Endothelial cell of umbilical vein (primary cell): ENCODE results near the gene CD163. TPM values are rescaled to one million over a fixed set of nuclear protein-coding genes. Genes with fewer than 3 reads are reported as not detected.
"Not testable (repeated sequence)": the region's sequence is repeated elsewhere in the genome, so short reads cannot be mapped to it uniquely, and the experiment has no call there.

ENCODE experiments used
- BruUV-seq: library from RNA; stranded (reverse); fragments of 400-500 nt; replicated peaks from 2 replicates; lab custom pipeline; 2021; lab: Mats Ljungman, UMichigan
- CTCF ChIA-PET: fragments of 300-600, 350-600 bp; sonication (Branson Sonifier 250); formaldehyde crosslinking; loops from one replicate; lab custom pipeline; 2021; ENCODE audit warnings: antibody characterized with exemption, inconsistent platforms; lab: Charles Lee
- POLR2A ChIA-PET: fragments of 300-600, 350-600 bp; sonication (Branson Sonifier 250); formaldehyde crosslinking; loops from one replicate; lab custom pipeline; 2021; ENCODE audit warnings: antibody characterized with exemption, inconsistent platforms; lab: Charles Lee
- DNase-seq: peaks from one replicate; pipeline ENCODE4 v3.0.0-alpha.2; 2011; ENCODE audit warnings: low read depth, low spot score
- FAIRE-seq: peaks from 2 replicates; lab custom pipeline; 2011; peaks lifted over from hg19 to GRCh38; lab: Jason Lieb, UNC
- H2AFZ ChIP-seq: 2 replicates; pipeline ENCODE4 v1.6.0; 2012; ENCODE audit warnings: low read depth, low read length, control low read depth, inconsistent platforms
- H3K27ac ChIP-seq: 2 replicates; pipeline ENCODE4 v1.5.1; 2011; ENCODE audit warnings: low read depth, mild to moderate bottlenecking, control low read depth, low read length, moderate library complexity; ENCODE audit not compliant: insufficient read depth
- H3K27me3 ChIP-seq, 2 experiments: 2 replicates each; pipeline versions ENCODE4 v1.6.0 to v1.6.1; 2011; ENCODE audit warnings: low read length in 2 of 2, mixed read lengths in 1 of 2; ENCODE audit not compliant: control insufficient read depth in 2 of 2, insufficient read depth in 2 of 2
- H3K36me3 ChIP-seq, 2 experiments: 2 replicates in 1 of 2; 3 replicates in 1 of 2; pipeline ENCODE4 v1.5.1; 2011; ENCODE audit warnings: low read length in 2 of 2, mild to moderate bottlenecking in 1 of 2, moderate library complexity in 1 of 2; ENCODE audit not compliant: control insufficient read depth in 2 of 2, insufficient read depth in 2 of 2; ENCODE audit errors: extremely low read depth in 1 of 2
- H3K4me1 ChIP-seq: 3 replicates; pipeline ENCODE4 v1.5.1; 2011; ENCODE audit warnings: mild to moderate bottlenecking, low read length; ENCODE audit not compliant: control insufficient read depth, insufficient read depth; ENCODE audit errors: extremely low read depth
- H3K4me2 ChIP-seq: 2 replicates; pipeline ENCODE4 v1.6.1; 2011; ENCODE audit warnings: low read length, control low read depth, mixed read lengths; ENCODE audit not compliant: insufficient read depth
- H3K4me3 ChIP-seq, 3 experiments: fragments of 200-600 bp in 1 of 3; sonication (generic), shearing (Covaris generic) in 1 of 3; replicated peaks in 1 of 3; 2 replicates each; pipeline ENCODE4 v1.5.1; 2011 to 2016; ENCODE audit warnings: control low read depth in 3 of 3, low read length in 3 of 3, mild to moderate bottlenecking in 2 of 3, inconsistent platforms in 1 of 3, low read depth in 1 of 3, moderate library complexity in 1 of 3; ENCODE audit not compliant: insufficient read depth in 1 of 3
- H3K79me2 ChIP-seq: 2 replicates; pipeline ENCODE4 v1.6.0; 2012; ENCODE audit warnings: low read length, inconsistent platforms; ENCODE audit not compliant: control insufficient read depth, insufficient read depth
- H3K9ac ChIP-seq: replicated peaks from 2 replicates; pipeline ENCODE3; 2011; ENCODE audit warnings: low read length, control low read depth; ENCODE audit not compliant: insufficient read depth; ENCODE audit errors: extremely low read depth
- H3K9me1 ChIP-seq: replicated peaks from 3 replicates; pipeline ENCODE4 v1.6.0; 2011; ENCODE audit warnings: mild to moderate bottlenecking, low read length; ENCODE audit not compliant: control insufficient read depth, insufficient read depth; ENCODE audit errors: extremely low read depth
- H3K9me3 ChIP-seq: replicated peaks from 2 replicates; pipeline ENCODE4 v1.5.1; 2012; ENCODE audit warnings: low read length, inconsistent platforms; ENCODE audit not compliant: control insufficient read depth, insufficient read depth
- H4K20me1 ChIP-seq: replicated peaks from 2 replicates; pipeline ENCODE3; 2011; ENCODE audit warnings: mild to moderate bottlenecking, low read length; ENCODE audit not compliant: control insufficient read depth, insufficient read depth; ENCODE audit errors: extremely low read depth
- CTCF ChIP-seq, 2 donors: IDR thresholded peaks; 1 replicate in 1 of 2; 2 replicates in 1 of 2; pipeline ENCODE4 v1.5.1; 2011; ENCODE audit warnings: low read length in 2 of 2, mild to moderate bottlenecking in 2 of 2, moderate library complexity in 2 of 2, control low read depth in 1 of 2, inconsistent platforms in 1 of 2, low read depth in 1 of 2; ENCODE audit not compliant: insufficient read depth in 1 of 2; ENCODE audit errors: extremely low read depth in 1 of 2
- EZH2 ChIP-seq: IDR thresholded peaks from 2 replicates; pipeline ENCODE4 v1.6.1; 2012; ENCODE audit warnings: borderline replicate concordance, low read depth, mild to moderate bottlenecking, moderate library complexity, low read length, inconsistent platforms; ENCODE audit not compliant: severe bottlenecking
- FOS ChIP-seq: IDR thresholded peaks from 2 replicates; pipeline ENCODE4 v1.6.1; 2011; ENCODE audit warnings: mild to moderate bottlenecking, low read length, moderate library complexity, borderline replicate concordance; ENCODE audit not compliant: insufficient read depth
- GATA2 ChIP-seq: IDR thresholded peaks from 2 replicates; pipeline ENCODE4 v1.7.0; 2011; ENCODE audit warnings: low read depth, mild to moderate bottlenecking, moderate library complexity, mixed read lengths, low read length; ENCODE audit not compliant: insufficient read length, insufficient read depth
- JUN ChIP-seq: IDR thresholded peaks from 2 replicates; pipeline ENCODE4 v1.6.1; 2011; ENCODE audit warnings: borderline replicate concordance, low read depth; ENCODE audit not compliant: insufficient read length, insufficient read depth
- MAX ChIP-seq: IDR thresholded peaks from 2 replicates; pipeline ENCODE4 v1.6.1; 2011; ENCODE audit not compliant: insufficient read depth, insufficient read length
- MYC ChIP-seq: IDR thresholded peaks from one replicate; pipeline ENCODE4 v1.6.1; 2011; ENCODE audit warnings: mild to moderate bottlenecking, low read depth, low read length
- POLR2A ChIP-seq: IDR thresholded peaks from 2 replicates; pipeline ENCODE4 v1.6.1; 2012; ENCODE audit warnings: low read depth, mild to moderate bottlenecking, control low read depth, low read length
- POLR2AphosphoS5 ChIP-seq: IDR thresholded peaks from 2 replicates; pipeline ENCODE4 v1.6.1; 2012; ENCODE audit warnings: low read depth, mild to moderate bottlenecking, control low read depth, low read length, moderate library complexity; ENCODE audit not compliant: insufficient read depth
- dilution Hi-C: fragments of 300-500 bp; cut with MboI; formaldehyde crosslinking; loops from one replicate; pipeline ENCODE4 v1.15.0; 2019; ENCODE audit warnings: low sequenced_read_pairs; ENCODE audit not compliant: extremely low pct_ligation_motif_present
- intact Hi-C: fragments of 100-400 bp; cut with micrococcal nuclease; formaldehyde crosslinking; loops from one replicate; pipeline ENCODE4 v1.10.0; 2022
- polyA plus RNA-seq, 4 experiments: library from polyadenylated mRNA; depleted of rRNA in 3 of 4; stranded (reverse) in 3 of 4; unstranded in 1 of 4; fragments of >200 nt; gene quantifications; 2 replicates each; pipeline versions ENCODE4 v1.2.1 to v1.2.3, GENCODE V29; 2011 to 2012; ENCODE audit warnings: missing spikeins in 1 of 4
- total RNA-seq: library from RNA; stranded (reverse); gene quantifications from 2 replicates; pipeline ENCODE4 v1.2.3, GENCODE V29; 2021

The CD163 gene
- total and polyA plus RNA-seq, 2 donors (not counting 3 experiments of a cell fraction or from before 2014, with no cell fraction given): not detected

- dilution Hi-C loops, BruUV-seq, DNase-seq, intact Hi-C loops, H3K27ac ChIP-seq, H3K4me1 ChIP-seq, H3K9ac ChIP-seq, H3K4me3 ChIP-seq, H3K9me3 ChIP-seq, H3K9me1 ChIP-seq, FAIRE-seq, POLR2A ChIA-PET, H3K79me2 ChIP-seq, H3K36me3 ChIP-seq, H3K4me2 ChIP-seq, H3K27me3 ChIP-seq, H2AFZ ChIP-seq, CTCF ChIA-PET, H4K20me1 ChIP-seq: not testable (repeated sequence)
These were observed 6.4 kb upstream of the CD163 start for GRCh38 chr12:7509793-7510470.

GRCh38 chr12:7502612-7503011 is 965 bp downstream of the CD163 start:
- H3K36me3 ChIP-seq: no peaks in the 10 kb centered on the region
- no peaks in the 10 kb centered on the region for H4K20me1 ChIP-seq
- no peaks in the 10 kb centered on the region for H3K9me1 ChIP-seq
- ChIA-PET CTCF (no interaction called here), POLR2A (no interaction called here)
- no peaks in the 10 kb centered on the region for H3K79me2 ChIP-seq
- H3K27ac ChIP-seq: no peak overlapping the region
- H2AFZ ChIP-seq: no peak overlapping the region
- H3K4me3 ChIP-seq: no peak overlapping the region
- no peaks in the 10 kb centered on the region for H3K9me3 ChIP-seq
- dilution Hi-C loops (no loop called here), intact Hi-C loops (no loop called here)
- peaks cover 4 to 5% of the 10 kb centered on the region in 2 experiments for H3K27me3 ChIP-seq
- no peak for FAIRE-seq
- no peak overlapping the region for H3K4me2 ChIP-seq
- BruUV-seq: no TSS peak
- no peaks in the 10 kb centered on the region for H3K4me1 ChIP-seq
- TF ChIP-seq MAX (no peak), CTCF (IDR thresholded peaks at IDR 0.05; ENCODE audit: extremely low read depth in 1 of 2, insufficient read depth in 1 of 2, low read depth in 1 of 2, low read length in 2 of 2) (no peak), MYC (no peak), FOS (no peak), POLR2AphosphoS5 (no peak), GATA2 (no peak), JUN (no peak), POLR2A (no peak), EZH2 (no peak)
- no peak overlapping the region for H3K9ac ChIP-seq
- no peak for DNase-seq
